ENCODE data around the gene ELOB.

- TF ChIP-seq ARNTL (CRISPR knock-in tag; IDR thresholded peaks at IDR 0.05; ENCODE audit: borderline replicate concordance, low read depth), result no peak
- TF ChIP-seq TOX (CRISPR knock-in tag; IDR thresholded peaks at IDR 0.05; ENCODE audit: borderline replicate concordance), result no peak
- TF ChIP-seq PATZ1 (CRISPR knock-in tag; IDR thresholded peaks at IDR 0.05; ENCODE audit: borderline replicate concordance), result no peak
- TF ChIP-seq ZFP30 (CRISPR knock-in tag; IDR thresholded peaks at IDR 0.05), result no peak
- TF ChIP-seq GLIS3 (CRISPR knock-in tag; IDR thresholded peaks at IDR 0.05), result no peak
- no peak for TF ChIP-seq RARB (CRISPR knock-in tag; IDR thresholded peaks at IDR 0.05)
- no peak for TF ChIP-seq TCF4 (CRISPR knock-in tag; IDR thresholded peaks at IDR 0.05; ENCODE audit: borderline replicate concordance)
- TF ChIP-seq ZFP3 (CRISPR knock-in tag; IDR thresholded peaks at IDR 0.05), result no peak
- TF ChIP-seq ZNF8 (CRISPR knock-in tag; IDR thresholded peaks at IDR 0.05), result no peak
- no peak for TF ChIP-seq ZC3H10 (CRISPR knock-in tag; IDR thresholded peaks at IDR 0.05)
- TF ChIP-seq ZNF70 (CRISPR knock-in tag; IDR thresholded peaks at IDR 0.05), result no peak
- TF ChIP-seq CSDC2 (CRISPR knock-in tag; IDR thresholded peaks at IDR 0.05), result no peak
These were observed 34.8 kb upstream of the ELOB start for GRCh38 chr16:2811703-2812471.
